HG03095 (cell line): ENCODE data around the gene SNRNP40.

Source experiments
- ATAC-seq: cut with Tn5 transposase; IDR thresholded peaks from one replicate; pipeline ENCODE4 v1.9.1; 2021; ENCODE audit warnings: moderate library complexity; ENCODE audit not compliant: unreplicated experiment

SNRNP40 gene

GRCh38 chr1:31234123-31234708 is 62.4 kb downstream of the SNRNP40 start:
- no peak for ATAC-seq

- ATAC-seq, result no peak
These were observed 63.9 kb downstream of the SNRNP40 start for GRCh38 chr1:31232689-31233088.

- ATAC-seq, result no peak
These were observed 64.8 kb downstream of the SNRNP40 start for GRCh38 chr1:31231802-31232201.

GRCh38 chr1:31230378-31230777 is 66.2 kb downstream of the SNRNP40 start:
- ATAC-seq, result no peak

- no peak for ATAC-seq
These were observed 67.6 kb downstream of the SNRNP40 start for GRCh38 chr1:31228986-31229385.

- ATAC-seq, result no peak
These were observed 68.6 kb downstream of the SNRNP40 start for GRCh38 chr1:31227891-31228568.

GRCh38 chr1:31224068-31224467 is 72.5 kb downstream of the SNRNP40 start:
- ATAC-seq, result no peak

GRCh38 chr1:31222176-31222575 is 74.4 kb downstream of the SNRNP40 start:
- no peak for ATAC-seq

GRCh38 chr1:31221072-31221471 is 75.5 kb downstream of the SNRNP40 start:
- ATAC-seq, result no peak

- ATAC-seq, result no peak
These were observed 77.1 kb downstream of the SNRNP40 start for GRCh38 chr1:31219489-31219888.

- no peak for ATAC-seq
These were observed 77.9 kb downstream of the SNRNP40 start for GRCh38 chr1:31218705-31219104.

- ATAC-seq, result no peak
These were observed 80.6 kb downstream of the SNRNP40 start for GRCh38 chr1:31216016-31216415.

- ATAC-seq, result no peak
These were observed 81.5 kb downstream of the SNRNP40 start for GRCh38 chr1:31215065-31215570.

- no peak for ATAC-seq
These were observed 82.1 kb downstream of the SNRNP40 start for GRCh38 chr1:31214316-31215064.
